ENCODE results near the gene HSF4.
"Not testable (repeated sequence)": the region's sequence is repeated elsewhere in the genome, so short reads cannot be mapped to it uniquely, and the experiment has no call there.

The HSF4 gene

GRCh38 chr16:67120025-67120424 is 44.5 kb upstream of the HSF4 start:
- peaks cover 27% of the 10 kb centered on the region for H3K36me3 ChIP-seq
- no peak for DNase-seq

DNA sequence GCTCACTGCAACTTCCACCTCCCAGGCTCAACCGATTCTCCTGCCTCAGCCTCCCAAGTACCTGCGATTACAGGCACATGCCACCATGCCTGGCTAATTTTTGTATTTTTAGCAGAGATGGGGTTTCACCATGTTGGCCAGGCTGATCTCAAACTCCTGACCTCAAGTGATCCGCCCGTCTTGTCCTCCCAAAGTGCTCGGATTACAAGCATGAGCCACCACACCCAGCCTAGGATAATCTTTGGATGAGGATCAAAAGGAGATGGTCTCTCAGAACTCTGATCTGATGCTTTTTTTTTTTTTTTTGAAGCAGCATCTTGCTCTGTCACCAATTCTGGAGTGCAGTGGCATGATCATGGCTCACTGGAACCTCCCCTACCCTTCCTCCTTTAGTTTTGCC is 41.7 kb upstream of the HSF4 start:
- H3K27me3 ChIP-seq; H3K4me3 ChIP-seq (ENCODE audit: low read depth, low read length); H3K9me3 ChIP-seq; DNase-seq; H3K4me1 ChIP-seq: not testable (repeated sequence)
- H3K36me3 ChIP-seq = peaks cover 34% of the 10 kb centered on the region

More at GRCh38 chr16:67120025-67120424, 44.5 kb upstream of the HSF4 start:
- Histone ChIP-seq H3K27me3 (no peaks in the 10 kb centered on the region), H3K9me3 (no peaks in the 10 kb centered on the region; the same call in 1 of the 2 replicates), H3K4me1 (no peaks in the 10 kb centered on the region), H3K4me3 (ENCODE audit: low read depth, low read length) (no peak overlapping the region)
- TF ChIP-seq, protein P1, sequence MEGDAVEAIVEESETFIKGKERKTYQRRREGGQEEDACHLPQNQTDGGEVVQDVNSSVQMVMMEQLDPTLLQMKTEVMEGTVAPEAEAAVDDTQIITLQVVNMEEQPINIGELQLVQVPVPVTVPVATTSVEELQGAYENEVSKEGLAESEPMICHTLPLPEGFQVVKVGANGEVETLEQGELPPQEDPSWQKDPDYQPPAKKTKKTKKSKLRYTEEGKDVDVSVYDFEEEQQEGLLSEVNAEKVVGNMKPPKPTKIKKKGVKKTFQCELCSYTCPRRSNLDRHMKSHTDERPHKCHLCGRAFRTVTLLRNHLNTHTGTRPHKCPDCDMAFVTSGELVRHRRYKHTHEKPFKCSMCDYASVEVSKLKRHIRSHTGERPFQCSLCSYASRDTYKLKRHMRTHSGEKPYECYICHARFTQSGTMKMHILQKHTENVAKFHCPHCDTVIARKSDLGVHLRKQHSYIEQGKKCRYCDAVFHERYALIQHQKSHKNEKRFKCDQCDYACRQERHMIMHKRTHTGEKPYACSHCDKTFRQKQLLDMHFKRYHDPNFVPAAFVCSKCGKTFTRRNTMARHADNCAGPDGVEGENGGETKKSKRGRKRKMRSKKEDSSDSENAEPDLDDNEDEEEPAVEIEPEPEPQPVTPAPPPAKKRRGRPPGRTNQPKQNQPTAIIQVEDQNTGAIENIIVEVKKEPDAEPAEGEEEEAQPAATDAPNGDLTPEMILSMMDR (IDR thresholded peaks at IDR 0.05; ENCODE audit: low read depth, low read length) = no peak

- H3K4me1 ChIP-seq = no peaks in the 10 kb centered on the region
- H3K4me3 ChIP-seq (ENCODE audit: low read depth, low read length) = no peak overlapping the region
- no peak for DNase-seq
- H3K36me3 ChIP-seq = peaks cover 25% of the 10 kb centered on the region
- TF ChIP-seq, protein P1 (IDR thresholded peaks at IDR 0.05; ENCODE audit: low read depth, low read length) = no peak
- H3K27me3 ChIP-seq = no peaks in the 10 kb centered on the region
- H3K9me3 ChIP-seq = no peaks in the 10 kb centered on the region
Measured at GRCh38 chr16:67128417-67128816, 36.1 kb upstream of the HSF4 start.

GRCh38 chr16:67128887-67129286 is 35.7 kb upstream of the HSF4 start:
- no peak for DNase-seq
- Histone ChIP-seq H3K27me3 (no peaks in the 10 kb centered on the region), H3K36me3 (peaks cover 24% of the 10 kb centered on the region), H3K9me3 (no peaks in the 10 kb centered on the region), H3K4me1 (no peaks in the 10 kb centered on the region), H3K4me3 (ENCODE audit: low read depth, low read length) (no peak overlapping the region)
- TF ChIP-seq, protein P1 (IDR thresholded peaks at IDR 0.05; ENCODE audit: low read depth, low read length) = no peak

GRCh38 chr16:67129422-67129821 is 35.1 kb upstream of the HSF4 start:
- Histone ChIP-seq H3K9me3 (no peaks in the 10 kb centered on the region), H3K27me3 (no peaks in the 10 kb centered on the region), H3K4me3 (ENCODE audit: low read depth, low read length) (no peak overlapping the region), H3K36me3 (peaks cover 30% of the 10 kb centered on the region), H3K4me1 (no peaks in the 10 kb centered on the region)
- TF ChIP-seq, protein P1 (IDR thresholded peaks at IDR 0.05; ENCODE audit: low read depth, low read length) = no peak
- DNase-seq = no peak

DNA sequence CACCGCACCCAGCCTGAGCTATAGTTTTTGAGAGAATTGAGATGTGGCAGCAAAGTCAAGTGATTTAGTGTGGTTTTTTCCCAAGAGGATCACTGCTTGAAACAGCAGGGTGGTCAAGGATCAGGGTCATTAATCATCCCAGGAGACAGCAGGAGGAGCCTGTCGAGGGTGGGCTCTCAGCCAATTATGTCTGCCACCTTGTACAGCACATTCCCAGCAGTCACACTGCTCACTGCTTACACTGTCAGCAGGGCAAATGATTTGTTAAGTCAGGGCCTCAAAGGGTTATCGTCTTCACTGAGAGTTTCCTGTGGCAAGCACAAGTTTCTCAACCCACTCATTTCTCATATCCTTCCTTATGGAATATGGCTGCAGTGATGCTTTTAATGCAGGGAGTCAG is 26.9 kb upstream of the HSF4 start:
- H3K36me3 ChIP-seq = peaks cover 69% of the 10 kb centered on the region

More for the DNA sequence above, 26.9 kb upstream of the HSF4 start:
- Histone ChIP-seq H3K4me1 (no peaks in the 10 kb centered on the region), H3K27me3 (no peaks in the 10 kb centered on the region), H3K9me3 (no peaks in the 10 kb centered on the region), H3K4me3 (ENCODE audit: low read depth, low read length) (no peak overlapping the region)
- DNase-seq = no peak
- TF ChIP-seq, protein P1 (IDR thresholded peaks at IDR 0.05; ENCODE audit: low read depth, low read length) = no peak
